ENCODE results near the gene BLCAP. TPM values are rescaled to one million over a fixed set of nuclear protein-coding genes. Genes with fewer than 3 reads are reported as not detected.

The BLCAP gene
- total and polyA plus RNA-seq, 2 experiments from 2014 or later = 62.2 to 64.8 TPM

- H4K20me1 ChIP-seq (replicated peaks; ENCODE audit: insufficient read depth) = peaks cover 8% of the 10 kb centered on the region; the same call in 1 of the 2 replicates
- H3K36me3 Mint-ChIP-seq (ENCODE audit: low read depth) = peaks cover 9% of the 10 kb centered on the region; the same call in 2 of the 3 replicates
- H3K27ac ChIP-seq (ENCODE audit: low read depth) = no peak overlapping the region
- H3K9me2 ChIP-seq (ENCODE audit: insufficient read depth) = peaks cover 21% of the 10 kb centered on the region
- no peak for DNase-seq (ENCODE audit: low spot score)
- H2AFZ ChIP-seq = no peak overlapping the region
- TF ChIP-seq, protein P1, sequence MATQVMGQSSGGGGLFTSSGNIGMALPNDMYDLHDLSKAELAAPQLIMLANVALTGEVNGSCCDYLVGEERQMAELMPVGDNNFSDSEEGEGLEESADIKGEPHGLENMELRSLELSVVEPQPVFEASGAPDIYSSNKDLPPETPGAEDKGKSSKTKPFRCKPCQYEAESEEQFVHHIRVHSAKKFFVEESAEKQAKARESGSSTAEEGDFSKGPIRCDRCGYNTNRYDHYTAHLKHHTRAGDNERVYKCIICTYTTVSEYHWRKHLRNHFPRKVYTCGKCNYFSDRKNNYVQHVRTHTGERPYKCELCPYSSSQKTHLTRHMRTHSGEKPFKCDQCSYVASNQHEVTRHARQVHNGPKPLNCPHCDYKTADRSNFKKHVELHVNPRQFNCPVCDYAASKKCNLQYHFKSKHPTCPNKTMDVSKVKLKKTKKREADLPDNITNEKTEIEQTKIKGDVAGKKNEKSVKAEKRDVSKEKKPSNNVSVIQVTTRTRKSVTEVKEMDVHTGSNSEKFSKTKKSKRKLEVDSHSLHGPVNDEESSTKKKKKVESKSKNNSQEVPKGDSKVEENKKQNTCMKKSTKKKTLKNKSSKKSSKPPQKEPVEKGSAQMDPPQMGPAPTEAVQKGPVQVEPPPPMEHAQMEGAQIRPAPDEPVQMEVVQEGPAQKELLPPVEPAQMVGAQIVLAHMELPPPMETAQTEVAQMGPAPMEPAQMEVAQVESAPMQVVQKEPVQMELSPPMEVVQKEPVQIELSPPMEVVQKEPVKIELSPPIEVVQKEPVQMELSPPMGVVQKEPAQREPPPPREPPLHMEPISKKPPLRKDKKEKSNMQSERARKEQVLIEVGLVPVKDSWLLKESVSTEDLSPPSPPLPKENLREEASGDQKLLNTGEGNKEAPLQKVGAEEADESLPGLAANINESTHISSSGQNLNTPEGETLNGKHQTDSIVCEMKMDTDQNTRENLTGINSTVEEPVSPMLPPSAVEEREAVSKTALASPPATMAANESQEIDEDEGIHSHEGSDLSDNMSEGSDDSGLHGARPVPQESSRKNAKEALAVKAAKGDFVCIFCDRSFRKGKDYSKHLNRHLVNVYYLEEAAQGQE (IDR thresholded peaks at IDR 0.05; ENCODE audit: unreplicated experiment) = no peak
- no peak for TF ChIP-seq ZNF462 (CRISPR knock-in tag; IDR thresholded peaks at IDR 0.05)
- no peak for TF ChIP-seq CREB1 (CRISPR knock-in tag; IDR thresholded peaks at IDR 0.05; ENCODE audit: low read depth)
- no peak for TF ChIP-seq EZH2 (IDR thresholded peaks at IDR 0.05; ENCODE audit: low read depth, unreplicated experiment)
- H3K4me2 ChIP-seq = peak overlapping the region; percentile 69
- H3K4me3 Mint-ChIP-seq = no peak overlapping the region
- no peaks in the 10 kb centered on the region; the same call in 1 of the 2 replicates for H3K79me2 ChIP-seq (replicated peaks; ENCODE audit: insufficient read depth)
- no peak overlapping the region for H3K4me3 ChIP-seq
- H3K9me3 Mint-ChIP-seq = no peaks in the 10 kb centered on the region
- no peak for ATAC-seq
- H3K27me3 Mint-ChIP-seq (ENCODE audit: insufficient read depth, low read depth, poor library complexity) = no peaks in the 10 kb centered on the region
- no peaks in the 10 kb centered on the region; the same call in 2 of the 3 replicates for H3K4me1 Mint-ChIP-seq
- peak overlapping the region; percentile 33; the same call in 1 of the 2 replicates for H3K27ac Mint-ChIP-seq
- H3K4me1 ChIP-seq (ENCODE audit: insufficient read depth) = peaks cover 17% of the 10 kb centered on the region
- H3K36me3 ChIP-seq (ENCODE audit: insufficient read depth) = no peaks in the 10 kb centered on the region
- H3F3A ChIP-seq (replicated peaks; ENCODE audit: low read depth) = no peaks in the 10 kb centered on the region
- no peaks in the 10 kb centered on the region for H3K27me3 ChIP-seq (ENCODE audit: insufficient read depth)
Observed at GRCh38 chr20:37506152-37506725, 21.4 kb downstream of the BLCAP start.

All from GM23338 (cell line).